Measurements from ENCODE around the gene MIS18A. TPM values are rescaled to one million over a fixed set of nuclear protein-coding genes. Genes with fewer than 3 reads are reported as not detected.

Gene MIS18A
- total RNA-seq, 1 donor = 13.0 TPM

DNA sequence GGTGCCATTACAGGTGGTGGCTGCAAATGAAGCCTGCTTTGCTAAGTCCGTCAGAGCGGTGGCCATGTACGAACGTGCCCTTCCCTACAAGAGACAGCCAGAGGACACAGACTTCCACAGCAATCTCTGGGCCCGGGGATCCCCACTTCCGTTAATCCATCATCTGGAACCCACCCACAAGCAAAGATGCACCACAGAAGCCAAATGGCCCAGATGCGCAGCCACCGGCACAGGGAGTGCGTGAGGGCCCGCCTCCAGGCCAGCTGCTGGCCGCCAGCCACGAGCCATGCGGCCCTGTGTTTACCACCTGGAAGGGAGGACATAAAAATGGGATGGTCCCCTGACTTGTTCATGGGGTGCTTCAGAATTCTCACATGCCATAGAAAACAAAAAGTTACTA lies 41.9 kb upstream of the MIS18A start:
- H3K4me3 ChIP-seq (ENCODE audit: low read depth, low read length) = no peak overlapping the region
- TF ChIP-seq, protein P1, sequence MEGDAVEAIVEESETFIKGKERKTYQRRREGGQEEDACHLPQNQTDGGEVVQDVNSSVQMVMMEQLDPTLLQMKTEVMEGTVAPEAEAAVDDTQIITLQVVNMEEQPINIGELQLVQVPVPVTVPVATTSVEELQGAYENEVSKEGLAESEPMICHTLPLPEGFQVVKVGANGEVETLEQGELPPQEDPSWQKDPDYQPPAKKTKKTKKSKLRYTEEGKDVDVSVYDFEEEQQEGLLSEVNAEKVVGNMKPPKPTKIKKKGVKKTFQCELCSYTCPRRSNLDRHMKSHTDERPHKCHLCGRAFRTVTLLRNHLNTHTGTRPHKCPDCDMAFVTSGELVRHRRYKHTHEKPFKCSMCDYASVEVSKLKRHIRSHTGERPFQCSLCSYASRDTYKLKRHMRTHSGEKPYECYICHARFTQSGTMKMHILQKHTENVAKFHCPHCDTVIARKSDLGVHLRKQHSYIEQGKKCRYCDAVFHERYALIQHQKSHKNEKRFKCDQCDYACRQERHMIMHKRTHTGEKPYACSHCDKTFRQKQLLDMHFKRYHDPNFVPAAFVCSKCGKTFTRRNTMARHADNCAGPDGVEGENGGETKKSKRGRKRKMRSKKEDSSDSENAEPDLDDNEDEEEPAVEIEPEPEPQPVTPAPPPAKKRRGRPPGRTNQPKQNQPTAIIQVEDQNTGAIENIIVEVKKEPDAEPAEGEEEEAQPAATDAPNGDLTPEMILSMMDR (IDR thresholded peaks at IDR 0.05; ENCODE audit: insufficient read depth, low read depth, low read length) = no peak
- no peak for DNase-seq (ENCODE audit: low read depth)

DNA sequence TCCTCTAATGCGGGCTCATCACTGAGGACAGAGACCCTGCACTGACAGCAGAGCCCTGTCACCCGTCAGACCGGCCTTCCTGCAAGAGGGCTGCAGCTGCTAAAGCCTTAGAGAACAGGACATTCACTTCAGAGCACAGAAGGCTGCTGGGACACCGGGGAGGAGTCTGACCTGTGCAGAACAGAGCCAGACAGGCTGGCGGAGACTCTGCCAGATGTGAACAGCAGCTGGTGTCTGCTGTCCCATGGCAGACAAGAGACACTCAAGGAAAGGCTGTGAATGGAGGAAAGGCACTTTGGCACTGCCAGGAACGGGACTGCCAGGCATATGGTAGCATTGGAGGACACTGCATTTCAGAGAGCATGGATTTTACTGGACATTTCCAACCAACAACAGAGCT lies 41.2 kb upstream of the MIS18A start:
- TF ChIP-seq, protein P1 (IDR thresholded peaks at IDR 0.05; ENCODE audit: insufficient read depth, low read depth, low read length) = no peak
- DNase-seq (ENCODE audit: low read depth) = no peak
- no peak overlapping the region for H3K4me3 ChIP-seq (ENCODE audit: low read depth, low read length)

DNA sequence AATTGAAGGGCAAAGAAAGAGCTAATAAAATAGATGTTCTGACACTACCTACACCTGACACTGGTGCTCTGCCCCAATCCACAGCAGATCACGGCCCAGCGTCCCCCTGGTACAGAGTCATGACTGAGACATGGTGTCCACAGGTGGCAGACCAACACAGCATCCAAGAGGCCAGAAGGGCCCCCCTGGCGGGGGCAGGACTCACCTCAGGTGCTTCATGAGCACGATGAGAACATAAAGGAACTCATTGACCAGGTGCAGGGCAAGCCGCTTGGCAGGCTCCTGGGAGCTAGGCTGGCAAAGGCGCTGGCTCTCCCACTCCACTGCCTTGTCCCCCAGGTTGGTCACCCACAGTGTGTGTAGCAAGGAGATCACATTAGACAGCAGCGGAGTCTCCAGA lies 40.2 kb upstream of the MIS18A start:
- DNase-seq (ENCODE audit: low read depth) = no peak
- no peak overlapping the region for H3K4me3 ChIP-seq (ENCODE audit: low read depth, low read length)
- TF ChIP-seq, protein P1 (IDR thresholded peaks at IDR 0.05; ENCODE audit: insufficient read depth, low read depth, low read length) = no peak

DNA sequence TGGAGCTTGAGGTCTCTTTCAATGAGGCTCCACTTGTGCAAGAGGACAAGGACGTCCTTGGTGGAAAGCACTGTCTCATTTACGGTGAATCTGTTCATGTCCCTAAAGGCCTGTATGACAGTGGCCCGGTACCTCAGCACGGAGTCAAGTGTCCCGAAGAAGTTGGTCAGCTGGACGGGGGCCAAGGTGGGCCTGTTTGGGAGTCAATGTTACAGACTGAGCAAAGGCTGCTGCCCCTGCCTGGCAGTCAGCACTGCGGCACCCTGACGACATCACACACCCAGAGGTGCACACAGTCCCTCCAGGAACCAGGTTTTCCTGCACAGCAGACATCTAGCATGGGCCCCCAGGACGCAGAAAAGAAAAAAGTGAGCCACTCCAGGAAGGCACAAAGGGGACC lies 38.9 kb upstream of the MIS18A start:
- TF ChIP-seq, protein P1 (IDR thresholded peaks at IDR 0.05; ENCODE audit: insufficient read depth, low read depth, low read length) = no peak
- H3K4me3 ChIP-seq (ENCODE audit: low read depth, low read length) = no peak overlapping the region
- DNase-seq (ENCODE audit: low read depth) = no peak

DNA sequence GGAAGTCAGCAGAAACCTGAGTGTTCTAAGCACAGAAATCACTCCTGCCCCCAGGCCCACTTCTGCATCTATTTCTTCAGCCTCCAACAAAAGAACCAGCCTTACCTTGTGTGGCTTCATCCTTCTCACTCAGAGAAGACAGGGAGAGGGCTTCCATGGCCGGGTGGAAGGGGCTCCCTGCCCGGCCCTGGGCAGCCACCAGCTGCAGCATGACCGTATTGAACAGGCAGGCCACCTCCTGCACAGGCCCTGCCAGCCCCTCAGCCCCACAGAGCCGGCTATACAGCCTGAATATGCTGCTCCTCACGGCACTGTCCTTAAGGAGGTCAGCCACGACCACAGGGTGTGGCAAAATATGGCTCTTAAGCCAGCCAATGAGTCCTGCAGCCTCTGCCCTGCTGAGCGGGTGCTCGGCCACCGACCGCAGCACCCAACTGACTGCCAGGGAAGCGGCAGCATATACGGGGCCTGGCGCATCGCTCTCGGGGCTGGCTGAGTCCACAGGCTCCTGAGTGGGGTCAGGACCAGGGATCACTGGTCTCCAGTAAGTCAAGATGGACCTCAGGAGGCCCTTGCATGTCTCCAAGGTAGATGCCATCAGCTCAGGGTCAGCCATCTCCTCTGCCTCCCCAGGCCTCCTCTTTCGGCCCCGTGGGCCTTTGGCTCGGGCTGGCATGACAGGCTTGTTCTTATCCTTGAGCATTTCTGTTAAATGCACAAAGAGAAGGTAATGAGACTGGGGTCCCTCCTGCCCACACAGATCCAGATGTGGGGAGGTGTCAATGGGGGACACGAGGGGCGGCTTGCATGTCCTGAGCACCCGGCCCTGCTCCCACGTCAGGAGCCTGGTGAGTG lies 37.7 kb upstream of the MIS18A start:
- no peak for DNase-seq (ENCODE audit: low read depth)
- TF ChIP-seq, protein P1 (IDR thresholded peaks at IDR 0.05; ENCODE audit: insufficient read depth, low read depth, low read length) = no peak
- H3K4me3 ChIP-seq (ENCODE audit: low read depth, low read length) = no peak overlapping the region

DNA sequence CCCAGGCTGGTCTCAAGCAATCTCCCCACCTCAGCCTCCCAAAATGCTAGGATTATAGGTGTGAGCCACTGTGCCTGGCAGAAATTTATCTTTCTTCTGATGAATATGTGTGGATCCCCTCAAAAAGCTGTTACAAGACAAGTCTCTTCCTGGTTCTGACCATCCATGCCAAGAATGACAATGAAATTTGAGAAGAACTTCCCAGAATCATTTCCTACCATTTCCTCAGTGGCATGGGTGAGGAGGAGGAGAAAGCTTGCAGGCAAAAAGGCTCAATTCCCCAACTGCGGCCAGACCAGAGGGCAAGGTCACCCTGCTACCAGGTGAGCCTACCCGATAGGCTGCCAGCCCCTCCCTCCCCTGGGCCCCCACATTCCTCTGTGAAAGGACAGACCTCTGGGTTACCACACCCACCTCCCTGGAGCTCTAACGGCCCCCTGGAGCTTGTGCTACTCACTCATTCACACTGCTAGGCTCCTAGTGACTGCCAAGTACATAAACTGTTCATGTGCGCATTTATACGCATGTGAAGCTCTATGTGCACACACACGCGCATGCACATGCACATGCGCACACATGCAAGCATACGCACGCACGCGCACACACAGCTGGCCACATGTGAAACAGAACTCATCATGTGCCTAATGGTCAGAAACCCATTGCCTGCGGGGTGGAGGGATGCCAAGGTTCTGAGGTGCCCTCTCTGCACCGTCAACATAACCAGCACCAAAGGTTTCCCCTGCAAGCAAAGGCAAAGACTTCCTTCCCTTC lies 36.8 kb upstream of the MIS18A start:
- no peak for DNase-seq (ENCODE audit: low read depth)
- TF ChIP-seq, protein P1 (IDR thresholded peaks at IDR 0.05; ENCODE audit: insufficient read depth, low read depth, low read length) = no peak
- H3K4me3 ChIP-seq (ENCODE audit: low read depth, low read length) = no peak overlapping the region

Data from fibroblast of villous mesenchyme (primary cell).